Inferior parietal cortex (tissue), 1 donor: ENCODE results near the gene LSP1.
"Not testable (repeated sequence)": the region's sequence is repeated elsewhere in the genome, so short reads cannot be mapped to it uniquely, and the experiment has no call there.

Source experiments
- DNase-seq: peaks from one replicate; pipeline ENCODE4 v3.0.0-alpha.2; 2016; ENCODE audit errors: extremely low spot score

Gene LSP1, protein sequence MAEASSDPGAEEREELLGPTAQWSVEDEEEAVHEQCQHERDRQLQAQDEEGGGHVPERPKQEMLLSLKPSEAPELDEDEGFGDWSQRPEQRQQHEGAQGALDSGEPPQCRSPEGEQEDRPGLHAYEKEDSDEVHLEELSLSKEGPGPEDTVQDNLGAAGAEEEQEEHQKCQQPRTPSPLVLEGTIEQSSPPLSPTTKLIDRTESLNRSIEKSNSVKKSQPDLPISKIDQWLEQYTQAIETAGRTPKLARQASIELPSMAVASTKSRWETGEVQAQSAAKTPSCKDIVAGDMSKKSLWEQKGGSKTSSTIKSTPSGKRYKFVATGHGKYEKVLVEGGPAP

DNA sequence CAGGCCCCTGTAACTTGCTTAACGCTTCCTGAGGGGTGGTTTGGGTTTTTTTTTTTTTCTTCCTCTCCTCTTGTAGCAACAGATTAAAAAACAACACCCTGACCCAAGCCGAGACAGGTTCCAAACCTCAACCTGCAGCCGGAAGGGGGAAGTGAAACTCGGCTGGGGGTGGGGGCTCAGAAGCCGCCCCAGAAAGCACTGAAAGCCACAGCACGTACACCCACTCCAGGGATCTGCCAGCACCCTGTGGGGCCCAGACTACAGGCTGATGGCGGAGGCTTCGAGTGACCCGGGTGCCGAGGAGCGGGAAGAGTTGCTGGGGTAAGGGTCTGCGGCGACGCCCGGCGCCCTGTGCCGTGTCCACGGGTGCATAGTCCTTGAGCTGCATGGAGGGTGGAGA is at the start of gene LSP1:
LSP1 (plus strand) TSS at position 208 of the 400 bp plus-strand sequence; CDS start at position 269, 61 bp downstream.
- DNase-seq = no peak

DNA sequence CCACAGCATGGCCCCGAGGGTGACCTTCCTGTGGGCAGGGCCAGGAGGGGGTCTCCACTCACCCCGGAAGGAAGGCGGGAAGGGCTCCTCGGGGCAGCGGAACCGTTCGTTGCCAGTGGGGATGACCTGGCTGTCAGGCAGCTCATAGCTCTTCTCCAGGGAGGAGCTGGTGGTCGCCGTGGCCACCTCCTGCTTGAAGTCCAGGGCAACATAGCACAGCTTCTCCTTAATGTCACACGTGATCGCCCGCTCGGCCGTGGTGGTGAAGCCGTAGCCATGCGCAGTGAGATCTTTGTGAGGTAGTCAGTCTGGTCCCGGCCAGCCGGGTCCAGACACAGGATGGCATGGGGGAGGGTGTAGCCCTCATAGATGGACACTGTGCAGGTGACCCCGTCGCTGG is 49.6 kb upstream of the LSP1 start:
- no peak for DNase-seq

DNA sequence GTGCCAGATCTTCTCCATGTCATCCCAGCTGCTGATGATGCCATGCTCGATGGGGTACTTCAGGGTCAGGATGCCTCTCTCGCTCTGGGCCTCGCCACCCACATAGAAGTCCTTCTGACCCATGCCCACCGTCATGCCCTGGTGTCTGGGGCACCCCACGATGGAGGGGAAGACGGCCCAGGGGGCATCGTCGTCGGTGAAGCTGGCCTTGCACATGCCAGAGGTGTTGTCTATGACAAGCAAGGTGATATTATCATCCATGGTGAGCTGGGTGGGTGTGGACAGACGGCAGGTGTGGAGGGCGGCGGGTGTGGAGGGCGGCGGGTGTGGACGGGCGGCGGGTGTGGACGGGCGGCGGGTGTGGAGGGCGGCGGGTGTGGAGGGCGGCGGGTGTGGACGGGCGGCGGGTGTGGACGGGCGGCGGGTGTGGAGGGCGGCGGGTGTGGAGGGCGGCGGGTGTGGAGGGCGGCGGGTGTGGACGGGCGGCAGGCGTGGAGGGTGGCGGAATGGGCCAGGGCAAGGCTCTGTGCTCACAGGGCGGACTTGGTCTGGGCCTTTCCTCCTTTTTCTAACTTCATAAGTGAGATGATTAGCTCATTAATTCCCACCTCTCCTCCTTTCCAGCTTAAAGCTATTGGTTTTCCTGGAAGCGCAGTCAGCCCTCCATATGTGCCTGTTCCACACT is 48.9 kb upstream of the LSP1 start:
- DNase-seq = not testable (repeated sequence)

DNA sequence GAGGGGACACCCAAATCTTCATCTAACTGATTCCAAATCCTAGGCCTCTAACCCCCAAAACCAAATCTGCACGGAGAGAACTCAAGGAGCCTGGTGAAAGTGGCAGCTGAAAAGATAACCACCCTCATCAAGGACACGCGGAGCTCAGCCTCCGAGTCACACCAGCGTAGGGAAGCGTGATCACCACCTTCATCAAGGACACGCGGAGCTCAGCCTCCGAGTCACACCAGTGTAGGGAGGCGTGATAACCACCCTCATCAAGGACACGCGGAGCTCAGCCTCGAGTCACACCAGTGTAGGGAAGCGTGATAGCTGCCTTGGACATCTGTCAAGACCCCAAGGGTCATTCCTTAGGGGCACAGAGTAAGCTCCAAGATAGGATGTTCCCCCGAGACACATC is 47.4 kb upstream of the LSP1 start:
- no peak for DNase-seq

DNA sequence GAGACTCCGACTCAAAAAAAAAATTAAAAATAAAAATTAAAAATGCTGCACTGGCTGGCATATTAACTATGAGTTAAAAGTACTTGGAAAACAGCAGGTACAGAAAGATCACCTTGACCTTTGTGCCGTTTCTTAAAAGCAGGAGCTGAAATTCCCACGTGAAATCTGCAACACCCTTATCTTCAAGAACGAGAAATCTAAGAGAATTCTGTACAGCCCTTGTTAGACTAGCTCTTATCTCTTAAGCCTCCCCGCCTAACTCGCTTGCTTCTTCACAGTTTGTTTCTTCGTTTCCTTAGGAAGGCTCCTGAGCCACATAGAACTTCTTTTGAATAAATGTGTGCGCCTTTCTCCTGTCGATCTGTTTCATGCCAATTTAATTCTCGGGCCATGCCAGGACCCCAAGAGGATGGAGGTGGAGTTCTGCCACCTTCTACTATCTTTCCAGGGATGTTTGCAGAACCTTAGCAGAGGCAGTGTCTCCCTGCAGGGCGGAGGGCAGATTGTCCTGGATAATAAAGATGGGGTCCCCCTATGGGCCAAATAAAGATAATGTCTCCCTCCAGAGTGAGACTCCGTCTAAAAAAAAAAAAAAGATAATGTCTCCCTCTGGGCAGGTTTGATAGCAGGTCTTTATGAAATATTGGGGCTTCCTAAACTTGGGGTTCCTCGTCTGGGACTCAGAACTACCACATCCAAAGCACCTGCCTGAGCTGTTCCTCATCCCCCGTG is 45.5 kb upstream of the LSP1 start:
- DNase-seq = no peak

DNA sequence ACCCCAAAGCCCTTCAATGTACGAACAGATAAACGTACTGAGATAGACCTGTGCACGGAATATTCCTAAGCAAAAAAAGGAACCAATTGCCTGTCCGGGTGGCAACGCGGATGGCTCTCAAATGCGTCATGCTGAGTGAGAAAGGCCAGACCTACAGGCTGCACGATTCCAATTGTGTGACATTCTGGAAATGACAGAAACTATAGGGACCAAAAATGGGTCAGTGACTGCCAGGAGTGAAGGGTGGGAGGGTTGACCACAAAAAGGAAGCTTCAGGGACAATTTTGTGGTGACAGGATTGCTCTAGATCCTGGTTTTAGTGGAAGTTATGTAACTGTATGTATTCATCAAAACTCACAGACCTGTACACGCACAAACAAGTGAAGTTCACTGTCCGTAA is 42.1 kb upstream of the LSP1 start:
- DNase-seq = no peak

DNA sequence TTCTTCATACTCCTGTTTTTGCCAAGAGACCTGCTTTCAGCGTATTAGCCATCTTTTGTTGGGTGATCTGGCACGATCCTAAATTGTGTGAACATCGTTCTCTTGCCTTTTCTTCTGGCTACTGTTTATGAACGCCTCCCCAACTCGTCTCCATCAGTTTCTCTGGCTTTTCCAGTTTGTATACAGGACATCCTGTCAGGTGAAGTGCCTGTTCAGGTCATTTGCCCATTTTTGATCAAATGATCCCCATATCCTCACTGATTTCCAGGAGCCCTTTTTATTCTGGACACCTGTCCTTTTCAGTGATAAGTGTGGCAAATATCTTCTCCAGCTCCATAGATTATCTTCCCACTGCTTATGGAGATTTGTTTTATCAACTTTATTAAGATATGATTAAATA is 40.6 kb upstream of the LSP1 start:
- DNase-seq = no peak

DNA sequence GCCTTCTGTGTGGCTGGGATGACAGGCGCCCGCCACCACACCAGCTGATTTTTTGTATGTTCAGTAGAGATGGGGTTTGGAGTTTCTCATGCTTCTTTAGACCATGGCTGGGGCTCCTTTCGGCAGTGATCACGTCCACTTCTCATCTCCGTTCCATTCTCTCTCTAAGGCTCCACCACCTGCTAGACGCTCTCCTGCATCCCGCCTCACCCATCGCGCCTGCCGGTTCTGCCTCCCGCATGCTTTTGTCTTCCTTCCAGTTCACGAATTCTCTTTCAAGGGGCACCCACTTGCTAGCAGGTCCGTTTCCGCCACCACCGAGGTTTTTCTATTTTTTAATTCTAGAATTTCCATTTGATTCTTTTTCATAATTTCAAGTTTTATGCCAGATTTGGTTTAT is 40.1 kb upstream of the LSP1 start:
- no peak for DNase-seq

DNA sequence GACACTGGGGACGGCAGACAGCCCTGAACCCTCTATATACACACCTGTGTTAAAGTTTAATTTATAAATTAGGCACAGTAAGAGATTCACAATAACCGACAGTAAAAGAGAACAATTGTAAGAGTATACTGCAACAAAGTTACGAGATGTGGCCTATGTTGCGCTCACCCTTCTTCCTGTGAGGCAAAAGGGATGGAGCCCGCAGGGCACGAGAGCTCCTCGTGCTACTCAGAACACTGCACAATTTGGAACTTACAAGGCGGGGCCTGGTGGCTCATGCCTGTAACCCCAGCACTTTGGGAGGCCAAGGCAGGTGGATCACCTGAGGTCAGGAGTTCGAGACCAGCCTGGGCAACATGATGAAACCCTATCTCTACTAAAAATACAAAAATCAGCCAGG is 39.5 kb upstream of the LSP1 start:
- not testable (repeated sequence) for DNase-seq

DNA sequence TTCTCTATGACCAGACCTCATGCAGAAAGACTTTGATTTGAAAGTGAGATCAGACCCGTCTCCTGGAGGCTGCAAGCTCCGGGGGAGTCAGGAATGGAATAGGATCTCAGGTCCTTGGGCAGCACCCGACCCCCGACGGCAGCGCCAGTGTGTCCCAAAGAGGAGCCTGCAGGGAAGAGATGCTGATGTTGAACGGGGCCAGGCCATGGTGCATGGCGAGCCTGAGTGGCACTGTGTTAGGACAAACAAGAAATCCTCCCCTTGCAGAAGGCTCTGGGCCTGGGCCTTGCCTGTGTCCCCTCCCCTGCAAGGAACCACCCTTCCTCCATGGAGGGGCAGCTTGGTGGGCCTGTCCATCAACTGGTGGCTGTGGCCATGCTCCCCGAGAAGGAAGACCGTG is 38.2 kb upstream of the LSP1 start:
- no peak for DNase-seq

DNA sequence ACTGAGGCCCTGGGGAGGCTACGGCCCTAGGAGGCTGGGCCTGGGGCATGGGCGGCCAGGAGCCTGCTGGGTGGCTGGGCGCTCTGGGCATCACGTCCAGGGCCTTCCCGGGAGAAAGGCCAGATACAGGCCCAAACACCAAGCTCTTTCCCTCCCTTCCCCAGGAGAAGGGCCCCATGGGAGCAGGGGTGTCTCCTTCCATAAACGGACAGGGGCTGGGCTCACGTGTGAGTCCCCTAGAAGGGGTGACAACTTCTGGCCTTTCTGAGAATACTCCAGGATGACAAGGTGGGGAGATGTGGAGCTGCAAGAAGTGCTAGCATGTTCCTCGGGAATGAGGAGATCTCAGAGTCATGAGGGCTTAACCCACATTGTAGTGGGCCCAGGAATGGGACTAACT is 37.6 kb upstream of the LSP1 start:
- no peak for DNase-seq

DNA sequence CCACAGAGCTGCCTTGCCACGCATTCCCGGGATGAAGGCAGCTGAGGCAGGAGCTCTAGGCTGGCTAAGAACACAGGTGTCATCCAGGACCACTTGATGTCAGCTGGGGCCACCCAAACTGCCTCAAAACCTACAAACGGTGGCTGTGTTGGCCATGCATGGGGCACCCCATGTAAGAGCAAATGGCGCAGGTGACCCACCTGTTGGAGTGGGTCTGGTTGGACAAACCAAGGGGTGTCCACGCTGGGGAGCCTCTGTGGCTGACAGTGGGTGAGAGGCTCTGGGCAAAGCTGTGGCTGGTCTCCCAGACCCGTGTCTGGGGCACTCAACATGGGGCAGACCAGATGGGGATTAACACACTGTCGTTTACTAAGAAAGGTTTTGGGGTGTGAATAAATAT is 37.1 kb upstream of the LSP1 start:
- no peak for DNase-seq

DNA sequence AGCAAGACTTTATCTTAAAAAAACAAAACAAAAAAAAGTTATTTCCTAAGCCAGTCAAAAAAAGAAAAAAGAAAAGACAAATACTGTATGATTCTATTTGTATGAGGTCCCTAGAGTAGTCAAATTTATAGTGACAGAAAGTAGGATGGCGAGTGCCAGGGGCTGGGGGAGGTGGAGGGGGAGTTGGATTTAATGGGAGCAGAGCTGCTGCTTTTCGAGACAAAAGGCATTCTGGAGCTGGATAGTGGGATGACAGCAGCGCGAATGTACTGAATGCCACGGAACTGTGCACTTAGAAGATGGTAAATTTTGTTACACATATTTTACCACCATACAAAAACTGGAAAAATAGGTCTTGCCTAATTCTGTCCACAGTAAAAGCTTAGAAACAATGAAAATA is 35.9 kb upstream of the LSP1 start:
- no peak for DNase-seq

DNA sequence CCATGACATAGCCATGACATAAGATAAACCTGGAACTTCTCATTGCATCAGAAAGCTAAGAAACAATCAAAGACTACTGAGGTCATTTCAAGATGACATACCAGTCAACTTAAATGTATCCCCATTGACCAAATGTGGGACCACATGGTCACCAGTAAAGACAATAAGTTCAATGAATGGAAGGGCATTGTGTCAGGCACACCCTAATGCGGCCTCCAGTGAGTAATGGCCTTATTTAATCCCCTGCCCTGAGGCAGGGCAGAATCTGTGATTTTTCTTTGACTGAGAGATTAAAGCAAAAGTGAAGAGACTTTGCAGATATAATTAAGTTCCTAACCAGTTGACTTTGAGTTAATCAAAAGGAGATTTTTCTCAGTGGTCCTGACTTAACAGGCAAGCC is 35.4 kb upstream of the LSP1 start:
- no peak for DNase-seq

DNA sequence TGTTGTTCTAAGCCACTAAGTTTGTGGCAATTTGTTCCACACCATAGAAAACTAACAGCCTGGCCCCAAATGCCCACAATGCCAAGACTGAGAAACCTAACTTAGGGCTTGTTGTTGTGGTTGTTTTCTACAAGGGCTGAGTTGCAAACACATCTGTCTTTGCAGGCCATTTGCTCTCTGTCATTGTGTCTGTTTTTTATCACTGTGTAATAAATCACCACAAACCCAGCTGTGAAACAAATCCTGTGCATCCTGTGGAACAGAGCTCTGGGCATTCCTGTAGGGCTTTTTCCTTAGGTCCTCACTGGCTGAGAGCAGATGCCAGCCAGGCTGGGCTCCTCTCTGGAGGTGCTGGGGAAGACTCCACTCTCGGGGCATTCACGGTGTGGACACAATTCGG is 33.8 kb upstream of the LSP1 start:
- no peak for DNase-seq

DNA sequence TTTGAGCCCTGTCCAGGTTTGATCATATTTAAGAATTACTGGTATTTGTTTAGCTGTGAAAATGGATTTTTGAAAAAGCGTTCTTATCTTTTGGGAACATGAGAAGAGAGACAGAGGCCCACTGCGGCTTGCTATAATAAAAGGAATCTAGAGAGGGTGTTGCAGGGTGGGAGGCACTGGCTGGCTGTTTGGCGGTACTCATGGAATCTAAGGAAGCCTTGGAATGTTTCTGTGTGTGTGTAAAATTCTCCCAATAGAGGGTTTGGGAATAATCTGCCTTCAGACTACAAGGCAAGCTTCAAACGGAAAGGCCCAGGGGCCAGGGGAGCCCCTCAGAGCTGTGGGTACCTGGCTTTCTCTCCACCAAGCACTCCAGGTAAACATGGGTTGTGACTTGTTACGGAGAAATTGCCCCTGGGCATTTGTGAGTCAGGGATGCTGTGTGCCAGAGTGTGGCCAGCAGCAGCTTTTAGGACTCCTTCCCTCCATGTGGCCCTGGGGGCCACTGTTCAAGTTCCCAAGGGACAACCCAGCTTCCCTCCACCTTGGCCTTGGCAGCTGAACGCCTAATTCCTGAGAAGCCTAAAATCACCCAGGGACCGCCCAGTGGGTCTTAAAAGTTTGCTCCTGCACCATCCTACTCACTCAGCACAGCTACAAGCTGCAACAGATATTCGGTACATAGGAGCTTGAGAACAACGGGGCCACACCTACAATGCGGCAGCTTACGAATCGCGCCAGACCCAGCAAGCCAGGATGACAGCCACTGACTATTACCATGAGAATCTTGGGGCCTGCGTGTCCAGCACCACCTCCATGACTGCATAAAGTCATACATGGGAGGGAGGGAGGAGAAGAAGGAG is 32.2 kb upstream of the LSP1 start:
- DNase-seq = no peak

DNA sequence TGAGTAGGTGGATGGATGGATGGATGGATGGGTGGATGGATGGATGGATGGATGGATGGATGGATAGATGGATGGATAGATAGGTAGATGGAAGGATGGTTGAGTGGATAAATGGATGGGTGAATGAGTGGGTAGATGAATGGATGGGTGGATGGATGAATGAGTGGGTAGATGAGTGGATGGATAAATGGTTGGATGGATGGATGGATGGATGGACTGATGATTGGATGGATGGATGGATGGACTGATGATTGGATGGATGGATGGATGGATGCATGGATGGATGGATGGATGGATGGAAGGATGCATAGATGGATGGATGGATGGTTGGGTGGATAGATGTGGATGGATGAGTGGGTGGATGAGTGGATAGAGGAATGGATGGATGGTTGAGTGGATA is 31.3 kb upstream of the LSP1 start:
- DNase-seq = no peak

DNA sequence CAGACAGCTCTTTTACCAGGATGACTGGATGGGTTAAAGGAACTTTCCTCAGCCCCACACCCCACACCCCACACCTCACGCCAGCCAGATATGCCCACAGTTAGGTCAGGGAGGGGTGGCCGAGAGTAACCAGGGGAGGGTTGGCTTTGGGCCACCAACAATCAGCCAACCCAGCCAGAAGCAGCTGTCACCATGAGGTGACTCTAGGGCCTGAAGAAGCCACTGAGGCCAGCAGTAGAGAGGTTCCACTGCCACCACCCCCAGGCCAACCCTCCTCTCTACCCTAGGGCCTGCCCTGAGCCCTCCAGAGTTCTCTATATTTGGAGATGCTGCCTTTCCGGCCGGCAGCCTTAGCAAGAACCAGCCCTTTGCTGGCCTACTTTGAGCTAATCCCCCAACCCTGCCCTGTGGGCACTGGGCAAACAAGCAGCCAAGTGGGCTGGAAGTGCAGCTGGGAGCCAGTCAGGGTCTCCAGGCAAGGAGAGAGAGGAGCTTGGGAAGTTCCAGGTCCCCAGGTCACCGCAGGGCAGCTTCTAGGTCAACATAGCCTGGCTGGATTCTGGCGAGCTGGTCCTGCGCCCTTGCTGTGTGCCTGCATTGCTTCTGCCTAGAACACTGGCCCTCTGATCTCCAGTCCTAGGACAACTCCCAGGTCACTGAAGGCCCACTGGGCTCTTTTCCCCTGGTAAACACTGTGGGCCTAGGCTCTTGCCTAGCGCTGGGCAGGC is 30.1 kb upstream of the LSP1 start:
- no peak for DNase-seq

DNA sequence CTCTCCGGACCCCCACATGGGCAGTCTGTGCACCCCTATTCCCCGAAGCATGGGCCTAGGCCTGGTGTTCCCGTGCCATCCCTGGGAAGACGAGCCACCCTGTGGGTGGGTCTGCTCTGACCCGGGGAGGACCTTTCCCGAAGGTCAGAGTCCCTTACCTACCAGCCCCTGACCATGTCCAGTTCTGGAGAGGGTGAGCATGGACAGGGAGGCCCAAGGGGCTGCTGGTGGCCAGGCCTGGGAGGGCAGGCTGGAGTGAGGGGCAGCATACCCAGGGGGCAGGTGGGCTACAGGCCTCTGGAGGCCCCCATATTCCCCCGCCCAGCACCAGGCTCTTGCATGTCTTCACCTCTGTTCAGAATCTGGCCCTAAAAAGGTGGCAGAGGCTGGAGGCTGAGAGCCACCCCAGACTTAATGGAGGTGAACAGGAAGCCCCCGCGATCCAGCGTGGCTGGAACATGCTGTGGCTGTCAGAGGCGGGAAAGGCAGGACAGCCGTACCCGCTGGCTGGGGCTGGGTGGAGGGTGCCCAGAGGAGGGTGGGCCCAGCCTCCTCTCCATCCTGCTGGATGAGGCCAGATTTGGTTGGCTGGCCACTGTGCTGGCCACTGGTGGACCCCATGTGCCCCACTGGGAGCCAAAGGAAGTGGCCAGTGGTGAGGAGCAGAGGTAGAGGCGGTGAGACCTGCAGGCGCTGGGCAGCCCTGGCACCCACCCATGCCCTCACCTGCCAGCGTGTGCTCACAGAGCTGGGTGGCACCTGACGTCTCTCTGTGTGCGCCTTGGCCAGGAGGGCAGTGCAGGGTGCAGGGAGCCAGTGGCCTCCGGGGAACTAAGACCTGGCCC is 29.3 kb upstream of the LSP1 start:
- no peak for DNase-seq
